Neural cell (in vitro differentiated cells): ENCODE measurements around the gene PANX2. TPM values are rescaled to one million over a fixed set of nuclear protein-coding genes. Genes with fewer than 3 reads are reported as not detected.

Experiments used
- H2AFZ ChIP-seq: fragments of 200-600, 300-800 bp; sonication (generic), shearing (Covaris generic); 2 replicates; pipeline ENCODE4 v1.6.0; 2014; ENCODE audit warnings: low read depth, mild to moderate bottlenecking, antibody characterized with exemption, low read length, moderate library complexity
- H3F3A ChIP-seq: fragments of 200-600 bp; shearing (Covaris generic); 2 replicates; pipeline ENCODE4 v1.6.1; 2016; ENCODE audit warnings: mild to moderate bottlenecking, moderate library complexity, mixed read lengths, antibody characterized with exemption, low read length; ENCODE audit not compliant: insufficient read depth, poor library complexity, severe bottlenecking
- H3K27ac ChIP-seq: fragments of 200-600, 300-800 bp; sonication (generic), shearing (Covaris generic); 2 replicates; pipeline ENCODE4 v1.5.1; 2014; ENCODE audit warnings: mild to moderate bottlenecking, low read length, moderate library complexity
- H3K27me3 ChIP-seq: fragments of 300-800, 200-600 bp; sonication (generic), shearing (Covaris generic); 2 replicates; pipeline ENCODE4 v1.6.0; 2014; ENCODE audit warnings: mild to moderate bottlenecking, low read depth, low read length, moderate library complexity; ENCODE audit not compliant: insufficient read depth
- H3K36me3 ChIP-seq: fragments of 300-800, 200-600 bp; sonication (generic), shearing (Covaris generic); 2 replicates; pipeline ENCODE4 v1.5.1; 2014; ENCODE audit warnings: mild to moderate bottlenecking, antibody characterized with exemption, low read length, moderate library complexity; ENCODE audit not compliant: insufficient read depth
- H3K4me2 ChIP-seq: fragments of 300-800, 200-600 bp; sonication (generic), shearing (Covaris generic); 2 replicates; pipeline ENCODE4 v1.6.0; 2014; ENCODE audit warnings: mild to moderate bottlenecking, low read length
- H3K4me3 ChIP-seq: fragments of 300-800, 200-600 bp; sonication (generic), shearing (Covaris generic); 2 replicates; pipeline ENCODE4 v1.5.1; 2014; ENCODE audit warnings: mild to moderate bottlenecking, low read length, moderate library complexity
- H3K79me2 ChIP-seq: fragments of 200-600 bp; shearing (Covaris generic); replicated peaks from 2 replicates; pipeline ENCODE4 v1.6.0; 2014; ENCODE audit warnings: mild to moderate bottlenecking, low read length, moderate library complexity; ENCODE audit not compliant: insufficient read depth
- H3K9ac ChIP-seq: fragments of 300-800, 200-600 bp; sonication (generic), shearing (Covaris generic); 2 replicates; pipeline ENCODE4 v1.6.1; 2016; ENCODE audit warnings: mild to moderate bottlenecking, low read length, mixed read lengths
- H3K9me2 ChIP-seq: fragments of 200-600 bp; shearing (Covaris generic); 2 replicates; pipeline ENCODE4 v1.6.1; 2016; ENCODE audit warnings: mild to moderate bottlenecking, low read length, mixed read lengths; ENCODE audit not compliant: insufficient read depth
- H3K9me3 ChIP-seq: fragments of 200-600, 300-800 bp; sonication (generic), shearing (Covaris generic); 2 replicates; pipeline ENCODE4 v1.6.1; 2016; ENCODE audit warnings: mild to moderate bottlenecking, mixed run types, low read length, moderate library complexity, mixed read lengths
- H4K20me1 ChIP-seq: fragments of 200-600 bp; shearing (Covaris generic); 2 replicates; pipeline ENCODE4 v1.6.1; 2016; ENCODE audit warnings: mild to moderate bottlenecking, mixed run types; ENCODE audit not compliant: insufficient read depth
- EP300 ChIP-seq: fragments of 450-650 bp; conservative IDR thresholded peaks from 2 replicates; pipeline ENCODE4 v1.6.1; 2014; ENCODE audit warnings: antibody characterized with exemption, mild to moderate bottlenecking, moderate library complexity; ENCODE audit not compliant: poor library complexity, severe bottlenecking
- EZH2 ChIP-seq: fragments of 200-600, 300-800 bp; shearing (Covaris generic), sonication (generic); IDR thresholded peaks from 2 replicates; pipeline ENCODE4 v1.6.1; 2014; ENCODE audit warnings: antibody characterized with exemption, low read length, borderline replicate concordance, mild to moderate bottlenecking; ENCODE audit not compliant: insufficient read depth, poor library complexity, severe bottlenecking
- MXI1 ChIP-seq: fragments of 450-650 bp; conservative IDR thresholded peaks from 2 replicates; pipeline ENCODE4 v1.6.1; 2014; ENCODE audit warnings: antibody characterized with exemption, mild to moderate bottlenecking; ENCODE audit not compliant: poor library complexity, severe bottlenecking
- POLR2AphosphoS5 ChIP-seq: IDR thresholded peaks from 2 replicates; pipeline ENCODE4 v1.6.1; 2012
- RAD21 ChIP-seq: fragments of 450-650 bp; conservative IDR thresholded peaks from 2 replicates; pipeline ENCODE4 v1.6.1; 2014; ENCODE audit warnings: antibody characterized with exemption, mild to moderate bottlenecking, moderate library complexity
- SMC3 ChIP-seq: fragments of 450-650 bp; conservative IDR thresholded peaks from 2 replicates; pipeline ENCODE4 v1.6.1; 2014; ENCODE audit warnings: antibody characterized with exemption, mild to moderate bottlenecking, moderate library complexity; ENCODE audit not compliant: poor library complexity
- TAF1 ChIP-seq: IDR thresholded peaks from 2 replicates; pipeline ENCODE4 v1.6.1; 2012; ENCODE audit warnings: low read depth
- polyA plus RNA-seq: library from polyadenylated mRNA; depleted of rRNA; stranded (reverse); fragments of >200 nt; gene quantifications from 2 replicates; pipeline ENCODE4 v1.2.3, GENCODE V29; 2014
- TF ChIP-seq, protein P1 (sequence below): IDR thresholded peaks from 2 replicates; pipeline ENCODE4 v1.6.1; 2012; ENCODE audit warnings: borderline replicate concordance
- TF ChIP-seq, protein P2 (sequence below): fragments of 450-650 bp; IDR thresholded peaks from 2 replicates; pipeline ENCODE4 v1.5.1; 2014; ENCODE audit warnings: antibody characterized with exemption, mild to moderate bottlenecking, moderate library complexity; ENCODE audit not compliant: poor library complexity, severe bottlenecking

Gene PANX2
- polyA plus RNA-seq, 1 donor from 2014 or later: 3.4 TPM

DNA sequence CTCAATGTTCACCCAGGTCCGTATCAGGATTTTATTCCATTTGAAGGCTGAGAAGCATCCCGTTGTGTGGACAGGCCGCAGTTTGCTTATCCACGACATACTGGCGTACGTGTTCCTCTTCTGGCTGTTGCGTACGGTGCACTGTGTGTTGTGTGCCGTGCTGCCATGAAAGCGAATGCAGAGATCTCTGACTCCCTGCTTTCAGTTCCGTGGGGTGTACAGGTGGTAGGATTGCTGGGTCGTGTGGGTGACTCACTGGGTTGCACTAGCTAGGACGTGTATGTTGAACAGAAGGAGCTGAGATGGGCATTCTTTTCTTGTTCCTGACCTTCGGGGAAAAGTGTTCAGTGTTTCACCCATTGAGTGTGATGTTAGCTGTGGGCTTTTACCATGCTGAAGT lies 40.6 kb downstream of the PANX2 start:
- H3K9me2 ChIP-seq: no peaks in the 10 kb centered on the region
- no peaks in the 10 kb centered on the region for H3K27me3 ChIP-seq
- H3F3A ChIP-seq: no peaks in the 10 kb centered on the region
- no peak overlapping the region for H3K4me3 ChIP-seq
- TF ChIP-seq MXI1 (no peak), SMC3 (no peak), EP300 (no peak), EZH2 (no peak), RAD21 (no peak), TAF1 (no peak), POLR2AphosphoS5 (no peak)
- TF ChIP-seq, protein P1, sequence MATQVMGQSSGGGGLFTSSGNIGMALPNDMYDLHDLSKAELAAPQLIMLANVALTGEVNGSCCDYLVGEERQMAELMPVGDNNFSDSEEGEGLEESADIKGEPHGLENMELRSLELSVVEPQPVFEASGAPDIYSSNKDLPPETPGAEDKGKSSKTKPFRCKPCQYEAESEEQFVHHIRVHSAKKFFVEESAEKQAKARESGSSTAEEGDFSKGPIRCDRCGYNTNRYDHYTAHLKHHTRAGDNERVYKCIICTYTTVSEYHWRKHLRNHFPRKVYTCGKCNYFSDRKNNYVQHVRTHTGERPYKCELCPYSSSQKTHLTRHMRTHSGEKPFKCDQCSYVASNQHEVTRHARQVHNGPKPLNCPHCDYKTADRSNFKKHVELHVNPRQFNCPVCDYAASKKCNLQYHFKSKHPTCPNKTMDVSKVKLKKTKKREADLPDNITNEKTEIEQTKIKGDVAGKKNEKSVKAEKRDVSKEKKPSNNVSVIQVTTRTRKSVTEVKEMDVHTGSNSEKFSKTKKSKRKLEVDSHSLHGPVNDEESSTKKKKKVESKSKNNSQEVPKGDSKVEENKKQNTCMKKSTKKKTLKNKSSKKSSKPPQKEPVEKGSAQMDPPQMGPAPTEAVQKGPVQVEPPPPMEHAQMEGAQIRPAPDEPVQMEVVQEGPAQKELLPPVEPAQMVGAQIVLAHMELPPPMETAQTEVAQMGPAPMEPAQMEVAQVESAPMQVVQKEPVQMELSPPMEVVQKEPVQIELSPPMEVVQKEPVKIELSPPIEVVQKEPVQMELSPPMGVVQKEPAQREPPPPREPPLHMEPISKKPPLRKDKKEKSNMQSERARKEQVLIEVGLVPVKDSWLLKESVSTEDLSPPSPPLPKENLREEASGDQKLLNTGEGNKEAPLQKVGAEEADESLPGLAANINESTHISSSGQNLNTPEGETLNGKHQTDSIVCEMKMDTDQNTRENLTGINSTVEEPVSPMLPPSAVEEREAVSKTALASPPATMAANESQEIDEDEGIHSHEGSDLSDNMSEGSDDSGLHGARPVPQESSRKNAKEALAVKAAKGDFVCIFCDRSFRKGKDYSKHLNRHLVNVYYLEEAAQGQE: no peak
- TF ChIP-seq, protein P2, sequence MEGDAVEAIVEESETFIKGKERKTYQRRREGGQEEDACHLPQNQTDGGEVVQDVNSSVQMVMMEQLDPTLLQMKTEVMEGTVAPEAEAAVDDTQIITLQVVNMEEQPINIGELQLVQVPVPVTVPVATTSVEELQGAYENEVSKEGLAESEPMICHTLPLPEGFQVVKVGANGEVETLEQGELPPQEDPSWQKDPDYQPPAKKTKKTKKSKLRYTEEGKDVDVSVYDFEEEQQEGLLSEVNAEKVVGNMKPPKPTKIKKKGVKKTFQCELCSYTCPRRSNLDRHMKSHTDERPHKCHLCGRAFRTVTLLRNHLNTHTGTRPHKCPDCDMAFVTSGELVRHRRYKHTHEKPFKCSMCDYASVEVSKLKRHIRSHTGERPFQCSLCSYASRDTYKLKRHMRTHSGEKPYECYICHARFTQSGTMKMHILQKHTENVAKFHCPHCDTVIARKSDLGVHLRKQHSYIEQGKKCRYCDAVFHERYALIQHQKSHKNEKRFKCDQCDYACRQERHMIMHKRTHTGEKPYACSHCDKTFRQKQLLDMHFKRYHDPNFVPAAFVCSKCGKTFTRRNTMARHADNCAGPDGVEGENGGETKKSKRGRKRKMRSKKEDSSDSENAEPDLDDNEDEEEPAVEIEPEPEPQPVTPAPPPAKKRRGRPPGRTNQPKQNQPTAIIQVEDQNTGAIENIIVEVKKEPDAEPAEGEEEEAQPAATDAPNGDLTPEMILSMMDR: no peak
- H3K27ac ChIP-seq: no peak overlapping the region
- H3K4me2 ChIP-seq: no peak overlapping the region
- H3K9me3 ChIP-seq: no peaks in the 10 kb centered on the region
- H2AFZ ChIP-seq: no peak overlapping the region
- H3K79me2 ChIP-seq: no peaks in the 10 kb centered on the region
- no peaks in the 10 kb centered on the region for H4K20me1 ChIP-seq
- no peaks in the 10 kb centered on the region for H3K36me3 ChIP-seq
- no peak overlapping the region for H3K9ac ChIP-seq

DNA sequence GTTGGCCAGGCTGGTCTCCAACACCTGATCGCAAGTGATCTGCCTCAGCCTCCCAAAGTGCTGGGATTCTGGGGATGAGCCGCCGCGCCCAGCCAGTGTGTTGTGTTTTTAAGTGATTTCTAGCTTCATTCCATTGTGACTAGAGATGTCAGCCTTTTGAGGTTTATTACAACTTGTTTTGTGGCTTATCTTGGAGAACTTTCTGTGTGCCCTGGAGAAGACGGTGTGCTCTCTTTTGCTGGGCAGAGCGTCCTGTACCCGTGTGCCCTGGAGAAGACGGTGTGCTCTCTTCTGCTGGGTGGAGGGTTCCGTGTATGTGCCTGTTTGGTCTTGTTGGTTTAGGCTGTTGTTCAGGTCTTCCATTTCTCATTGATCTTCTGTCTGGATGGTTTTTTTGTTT lies 42.7 kb downstream of the PANX2 start:
- Histone ChIP-seq H4K20me1 (no peaks in the 10 kb centered on the region), H3K9me3 (no peaks in the 10 kb centered on the region), H3K4me3 (no peak overlapping the region), H3F3A (no peaks in the 10 kb centered on the region), H3K36me3 (no peaks in the 10 kb centered on the region), H3K27me3 (no peaks in the 10 kb centered on the region), H3K9ac (no peak overlapping the region), H3K27ac (no peak overlapping the region), H3K9me2 (no peaks in the 10 kb centered on the region), H3K79me2 (no peaks in the 10 kb centered on the region), H2AFZ (no peak overlapping the region), H3K4me2 (no peak overlapping the region)
- TF ChIP-seq, protein P2: no peak
